22Rv1 (cell line): ENCODE data around the gene PEDS1.

ENCODE experiments used
- CTCF ChIP-seq: fragments of 450-650 bp; IDR thresholded peaks from 2 replicates; pipeline ENCODE4 v1.5.1; 2017; ENCODE audit warnings: mild to moderate bottlenecking
- ZFX ChIP-seq: fragments of 450-650 bp; IDR thresholded peaks from 2 replicates; pipeline ENCODE4 v1.6.1; 2017; ENCODE audit warnings: antibody characterized with exemption, borderline replicate concordance

GRCh38 chr20:50125279-50125678 is 28.2 kb downstream of the PEDS1 start:
- TF ChIP-seq CTCF = no peak
- TF ChIP-seq ZFX = no peak
